Astrocyte (in vitro differentiated cells and primary cell): ENCODE data around the gene CMIP.

ENCODE experiments used
- CTCF ChIP-seq: IDR thresholded peaks from 2 replicates; pipeline ENCODE4 v1.5.1; 2011; ENCODE audit warnings: low read depth, mild to moderate bottlenecking, inconsistent platforms, low read length, moderate library complexity; ENCODE audit not compliant: insufficient read depth
- EZH2 ChIP-seq: IDR thresholded peaks from 2 replicates; pipeline ENCODE4 v1.6.1; 2012; ENCODE audit warnings: mild to moderate bottlenecking, low read length, inconsistent platforms; ENCODE audit not compliant: insufficient read depth

GRCh38 chr16:81435103-81435502, 9.5 kb upstream of the CMIP start:
- TF ChIP-seq CTCF (no peak), EZH2 (no peak)
